H1 (cell line): ENCODE data around the gene KCTD16. TPM values are rescaled to one million over a fixed set of nuclear protein-coding genes. Genes with fewer than 3 reads are reported as not detected.

Source experiments
- CTCF ChIA-PET: fragments of 300-600 bp; sonication (Branson Sonifier 250); formaldehyde crosslinking; loops from one replicate; lab custom pipeline; 2021; ENCODE audit not compliant: partially characterized antibody; lab: Charles Lee
- POLR2A ChIA-PET: fragments of 300-600 bp; sonication (Branson Sonifier 250); formaldehyde crosslinking; loops from one replicate; lab custom pipeline; 2021; ENCODE audit warnings: inconsistent platforms; ENCODE audit not compliant: partially characterized antibody; lab: Charles Lee
- DNase-seq, 2 experiments: peaks; one replicate each; pipeline versions ENCODE4 v3.0.0 to v3.0.0-alpha.2; 2010 to 2022; ENCODE audit warnings: low spot score in 2 of 2, low read depth in 1 of 2, mixed read lengths in 1 of 2
- FAIRE-seq: peaks from 2 replicates; lab custom pipeline; 2011; peaks lifted over from hg19 to GRCh38; lab: Jason Lieb, UNC
- H2AFZ ChIP-seq: 2 replicates; pipeline ENCODE4 v1.8.1; 2012; ENCODE audit warnings: low read length, inconsistent platforms
- H2AK5ac ChIP-seq: 2 replicates; pipeline ENCODE4 v1.6.1; 2013; ENCODE audit warnings: low read depth, low read length
- H2BK120ac ChIP-seq: replicated peaks from 2 replicates; pipeline ENCODE3; 2013; ENCODE audit warnings: low read depth, low read length, inconsistent platforms
- H2BK12ac ChIP-seq: 2 replicates; pipeline ENCODE4 v1.6.1; 2013; ENCODE audit warnings: low read depth, low read length
- H2BK15ac ChIP-seq: 2 replicates; pipeline ENCODE4 v1.6.1; 2013; ENCODE audit warnings: low read length
- H2BK20ac ChIP-seq: 2 replicates; pipeline ENCODE4 v1.6.1; 2013; ENCODE audit warnings: low read length
- H2BK5ac ChIP-seq: 2 replicates; pipeline ENCODE4 v1.6.1; 2013; ENCODE audit warnings: low read depth, low read length
- H3K14ac ChIP-seq: 2 replicates; pipeline ENCODE4 v1.6.1; 2013; ENCODE audit warnings: inconsistent platforms; ENCODE audit not compliant: insufficient read length
- H3K18ac ChIP-seq: 2 replicates; pipeline ENCODE4 v1.6.1; 2013; ENCODE audit warnings: low read length; ENCODE audit errors: extremely low read depth
- H3K23ac ChIP-seq: 2 replicates; pipeline ENCODE4 v1.6.1; 2013; ENCODE audit warnings: inconsistent platforms; ENCODE audit not compliant: insufficient read length
- H3K23me2 ChIP-seq: 2 replicates; pipeline ENCODE4 v1.6.1; 2013; ENCODE audit warnings: low read depth, low read length
- H3K27ac ChIP-seq: 2 replicates; pipeline ENCODE4 v1.6.1; 2011; ENCODE audit warnings: low read depth, low read length, inconsistent platforms
- H3K27me3 ChIP-seq, 4 experiments: replicated peaks in 1 of 4; 1 replicate in 1 of 4; 2 replicates in 3 of 4; pipeline versions ENCODE4 v1.6.1 to v1.8.1; 2011 to 2013; ENCODE audit warnings: low read length in 3 of 4, mild to moderate bottlenecking in 3 of 4, inconsistent platforms in 2 of 4, mixed read lengths in 2 of 4, moderate library complexity in 1 of 4; ENCODE audit not compliant: control insufficient read depth in 3 of 4, insufficient read depth in 3 of 4; ENCODE audit errors: extremely low read depth in 1 of 4
- H3K36me3 ChIP-seq, 4 experiments: 2 replicates each; pipeline versions ENCODE4 v1.6.1 to v1.8.1; 2011 to 2013; ENCODE audit warnings: mild to moderate bottlenecking in 4 of 4, low read length in 3 of 4, moderate library complexity in 2 of 4, control low read depth in 1 of 4, inconsistent platforms in 1 of 4; ENCODE audit not compliant: insufficient read depth in 4 of 4, control insufficient read depth in 2 of 4
- H3K4ac ChIP-seq: replicated peaks from 2 replicates; pipeline ENCODE3; 2013; ENCODE audit warnings: low read length, low read depth, mixed read lengths, inconsistent platforms; ENCODE audit not compliant: insufficient read length
- H3K4me1 ChIP-seq, 4 experiments: replicated peaks in 1 of 4; 1 replicate in 1 of 4; 2 replicates in 3 of 4; pipeline versions ENCODE4 v1.6.1 to v1.8.1; 2011 to 2013; ENCODE audit warnings: low read length in 3 of 4, inconsistent platforms in 2 of 4, mixed read lengths in 1 of 4; ENCODE audit not compliant: insufficient read depth in 4 of 4, control insufficient read depth in 3 of 4
- H3K4me2 ChIP-seq, 2 experiments: 2 replicates each; pipeline versions ENCODE4 v1.6.1 to v1.8.1; 2011 to 2013; ENCODE audit warnings: low read depth in 2 of 2, low read length in 2 of 2, control low read depth in 1 of 2, inconsistent platforms in 1 of 2, mild to moderate bottlenecking in 1 of 2; ENCODE audit not compliant: insufficient read depth in 1 of 2
- H3K4me3 ChIP-seq, 4 experiments: fragments of 200-600, 300-600 bp in 1 of 4; sonication (generic), shearing (Covaris generic), sonication (Bioruptor Twin) in 1 of 4; 2 replicates each; pipeline versions ENCODE4 v1.5.1 to v1.8.1; 2011 to 2016; ENCODE audit warnings: low read length in 4 of 4, low read depth in 3 of 4, control low read depth in 2 of 4, inconsistent platforms in 2 of 4, mild to moderate bottlenecking in 2 of 4, mixed read lengths in 1 of 4, moderate library complexity in 1 of 4; ENCODE audit not compliant: insufficient read depth in 2 of 4; ENCODE audit errors: extremely low read depth in 1 of 4
- H3K56ac ChIP-seq: replicated peaks from 2 replicates; pipeline ENCODE3; 2013; ENCODE audit warnings: low read depth, mild to moderate bottlenecking, mixed read lengths, low read length, inconsistent platforms; ENCODE audit not compliant: insufficient read length
- H3K79me1 ChIP-seq: 2 replicates; pipeline ENCODE4 v1.6.1; 2013; ENCODE audit warnings: low read depth, low read length, control low read depth
- H3K79me2 ChIP-seq, 2 experiments: 2 replicates each; pipeline versions ENCODE4 v1.6.1 to v1.8.1; 2012 to 2013; ENCODE audit warnings: low read length in 2 of 2, mild to moderate bottlenecking in 2 of 2, inconsistent platforms in 1 of 2; ENCODE audit not compliant: insufficient read depth in 2 of 2, control insufficient read depth in 1 of 2
- H3K9ac ChIP-seq, 4 experiments: replicated peaks in 1 of 4; 1 replicate in 1 of 4; 2 replicates in 3 of 4; pipeline versions ENCODE4 v1.6.1 to v1.8.1; 2011 to 2013; ENCODE audit warnings: low read depth in 3 of 4, low read length in 3 of 4, control low read depth in 2 of 4, mild to moderate bottlenecking in 2 of 4, moderate library complexity in 2 of 4, inconsistent platforms in 1 of 4; ENCODE audit errors: extremely low read depth in 1 of 4
- H3K9me3 ChIP-seq, 2 experiments: 2 replicates each; pipeline versions ENCODE4 v1.6.1 to v1.8.1; 2012 to 2013; ENCODE audit warnings: mild to moderate bottlenecking in 2 of 2, moderate library complexity in 2 of 2, control low read depth in 1 of 2, inconsistent platforms in 1 of 2, low read depth in 1 of 2, low read length in 1 of 2, mixed read lengths in 1 of 2; ENCODE audit not compliant: insufficient read depth in 2 of 2
- H4K20me1 ChIP-seq, 2 experiments: replicated peaks in 1 of 2; 2 replicates each; pipeline versions ENCODE3 to v1.8.1; 2011 to 2013; ENCODE audit warnings: inconsistent platforms in 2 of 2, low read length in 2 of 2, mild to moderate bottlenecking in 1 of 2; ENCODE audit not compliant: insufficient read depth in 2 of 2, control insufficient read depth in 1 of 2
- H4K5ac ChIP-seq: 2 replicates; pipeline ENCODE4 v1.6.1; 2013; ENCODE audit warnings: low read length, low read depth, mixed read lengths, inconsistent platforms; ENCODE audit not compliant: insufficient read length
- H4K8ac ChIP-seq: 2 replicates; pipeline ENCODE4 v1.8.0; 2013; ENCODE audit warnings: mild to moderate bottlenecking, moderate library complexity, low read length, inconsistent platforms; ENCODE audit not compliant: insufficient read depth; ENCODE audit errors: extremely low read depth
- H4K91ac ChIP-seq: replicated peaks from 2 replicates; pipeline ENCODE3; 2013; ENCODE audit warnings: low read length, mixed read lengths, inconsistent platforms; ENCODE audit not compliant: insufficient read length
- ATF3 ChIP-seq: IDR thresholded peaks from 2 replicates; pipeline ENCODE4 v1.6.1; 2011; ENCODE audit warnings: low read depth, mild to moderate bottlenecking, low read length; ENCODE audit not compliant: insufficient read depth
- HDAC6 ChIP-seq: IDR thresholded peaks from one replicate; pipeline ENCODE4 v1.7.1; 2012; ENCODE audit warnings: low read depth, mild to moderate bottlenecking, inconsistent platforms, low read length, moderate library complexity
- KDM1A ChIP-seq: fragments of 200-600, 300-600 bp; sonication (generic); IDR thresholded peaks from 2 replicates; pipeline ENCODE4 v1.7.1; 2016; ENCODE audit warnings: mild to moderate bottlenecking, low read length, borderline replicate concordance
- NANOG ChIP-seq: IDR thresholded peaks from 2 replicates; pipeline ENCODE4 v1.6.1; 2011; ENCODE audit warnings: low read length, low read depth, mild to moderate bottlenecking, inconsistent platforms; ENCODE audit not compliant: insufficient read depth, poor library complexity, severe bottlenecking
- POU5F1 ChIP-seq: IDR thresholded peaks from 2 replicates; pipeline ENCODE4 v1.6.1; 2011; ENCODE audit warnings: low read depth, mild to moderate bottlenecking, low read length, moderate library complexity
- RXRA ChIP-seq: IDR thresholded peaks from 2 replicates; pipeline ENCODE4 v1.6.1; 2011; ENCODE audit warnings: low read depth, mild to moderate bottlenecking, low read length, moderate library complexity; ENCODE audit not compliant: insufficient read depth
- SIX5 ChIP-seq: IDR thresholded peaks from 2 replicates; pipeline ENCODE4 v1.6.1; 2011; ENCODE audit warnings: mild to moderate bottlenecking, low read depth, low read length
- SP1 ChIP-seq: IDR thresholded peaks from 2 replicates; pipeline ENCODE4 v1.6.1; 2011; ENCODE audit warnings: low read depth, low read length
- SRF ChIP-seq: IDR thresholded peaks from 2 replicates; pipeline ENCODE4 v1.6.1; 2011; ENCODE audit warnings: mild to moderate bottlenecking, low read depth, low read length, moderate library complexity
- USF2 ChIP-seq: IDR thresholded peaks from 2 replicates; pipeline ENCODE4 v1.6.1; 2011; ENCODE audit warnings: low read length, improper control_type of control experiment
- WGBS, 2 experiments: shearing (Covaris generic) in 1 of 2; methylation state at CpG; one replicate each; pipeline versions ENCODE4 v1.1.6 to v1.1.7; 2013 to 2015; ENCODE audit warnings: low lambda C conversion rate in 2 of 2, mixed read lengths in 2 of 2, inconsistent platforms in 1 of 2, low coverage in 1 of 2, missing lambda C conversion rate in 1 of 2; ENCODE audit not compliant: insufficient replicate concordance in 2 of 2, insufficient coverage in 1 of 2, insufficient read length in 1 of 2; ENCODE audit errors: extremely low coverage in 1 of 2, missing lambda C conversion rate in 1 of 2; 5-methylcytosine and 5-hydroxymethylcytosine counted together
- polyA plus RNA-seq, 7 experiments: library from polyadenylated mRNA; depleted of rRNA in 3 of 7; stranded (reverse) in 5 of 7; unstranded in 2 of 7; fragments of >200 nt in 5 of 7; fragments of 200-250 nt in 2 of 7; gene quantifications; 1 replicate in 5 of 7; 2 replicates in 1 of 7; 4 replicates in 1 of 7; pipeline versions ENCODE4 v1.2.1 to v1.2.3, GENCODE V29; 2011 to 2013; ENCODE audit warnings: missing spikeins in 2 of 7, mixed read lengths in 2 of 7
- total RNA-seq: library from RNA; stranded (reverse); fragmentation: NEBNext Ultra II Directional; extraction: Animal tissue kit (Norgen Biotek cat#: 25700); gene quantifications from 2 replicates; pipeline ENCODE4 v1.2.1, GENCODE V29; 2021

Gene KCTD16
- total and polyA plus RNA-seq, 2 of the 8 experiments (the other 6 are each of a cell fraction or from before 2014, with no cell fraction given), result 0.03 to 0.24 TPM

DNA sequence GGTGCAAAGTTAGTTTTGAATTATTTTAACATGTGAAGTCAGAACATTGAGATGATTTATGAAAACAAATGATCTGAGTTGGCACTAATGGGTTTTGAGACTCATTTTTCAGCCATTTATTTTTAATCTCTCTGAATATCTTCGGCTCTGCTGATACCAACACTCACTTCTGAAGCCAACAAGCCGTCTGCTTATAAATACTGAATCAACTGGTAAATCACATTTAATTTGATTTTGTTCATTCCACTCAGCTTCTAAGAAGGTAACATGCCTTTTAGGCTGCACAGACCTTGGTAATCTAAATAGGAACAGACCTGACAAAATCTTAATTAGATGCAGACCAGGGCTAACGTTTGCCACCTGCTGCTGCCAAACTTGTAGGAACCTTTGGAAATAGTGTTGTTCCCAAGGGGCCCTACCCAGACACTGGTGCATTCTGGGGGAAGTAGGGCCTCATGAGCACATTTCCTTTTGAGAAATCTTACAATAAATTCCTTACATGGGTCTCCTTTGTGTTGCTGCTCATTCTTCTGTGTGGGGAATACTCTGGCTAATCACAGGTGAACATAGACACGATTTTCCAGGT, 182.2 kb downstream of the KCTD16 start:
- no peaks in the 10 kb centered on the region for H3K79me2 ChIP-seq
- POLR2A ChIA-PET, result interaction anchor here (0.9 kb wide), 1 partner anchor 57 kb away, joined by 3 read pairs; no protein-coding TSS in a partner anchor
- H3K9me3 ChIP-seq, result 0 out of 4 replicates have a peak, but pooled peaks cover 0 to 3% of the 10 kb centered on the region in 2 experiments
- no peak overlapping the region for H3K18ac ChIP-seq
- H2AFZ ChIP-seq, result no peak overlapping the region
- no peak overlapping the region for H2BK15ac ChIP-seq
- CTCF ChIA-PET, result interaction anchor here (2.2 kb wide), 1 partner anchor 21 kb away, joined by 9 read pairs; no protein-coding TSS in a partner anchor
- no peaks in the 10 kb centered on the region for H3K79me1 ChIP-seq
- 76% methylated on average over 4 of the region's 4 CpGs; no CpG with 5 or more reads in 1 of the 2 experiments for WGBS, 2 experiments
- no peak overlapping the region for H3K23ac ChIP-seq
- H3K27me3 ChIP-seq, result peaks cover 24 to 33% (median 28%) of the 10 kb centered on the region in 4 experiments
- H3K27ac ChIP-seq, result no peak overlapping the region
- H3K4me3 ChIP-seq, result no peak overlapping the region
- no peak overlapping the region for H3K4ac ChIP-seq
- no peak overlapping the region for H2BK12ac ChIP-seq
- H2BK5ac ChIP-seq, result no peak overlapping the region
- H3K56ac ChIP-seq, result no peak overlapping the region
- DNase-seq, result no peak
- no peak overlapping the region for H2BK20ac ChIP-seq
- no peak overlapping the region for H4K91ac ChIP-seq
- FAIRE-seq, result no peak
- no peaks in the 10 kb centered on the region for H3K36me3 ChIP-seq
- H4K20me1 ChIP-seq, result peaks cover 0 to 3% of the 10 kb centered on the region in 2 experiments
- H4K8ac ChIP-seq, result no peak overlapping the region
- H3K14ac ChIP-seq, result no peak overlapping the region
- no peaks in the 10 kb centered on the region; the same call in 1 of the 2 replicates for H3K23me2 ChIP-seq
- no peak overlapping the region for H4K5ac ChIP-seq
- H3K4me1 ChIP-seq, result peaks cover 3 to 7% (median 5%) of the 10 kb centered on the region in 4 experiments; a peak in 6 of 7 replicates
- H3K4me2 ChIP-seq, result no peak overlapping the region
- H3K9ac ChIP-seq, result no peak overlapping the region; a peak in 1 of 7 replicates
- H2BK120ac ChIP-seq, result no peak overlapping the region
- no peak overlapping the region for H2AK5ac ChIP-seq
- TF ChIP-seq HDAC6 (no peak), KDM1A (no peak), SRF (no peak), ATF3 (no peak), NANOG (no peak), SIX5 (no peak), USF2 (no peak), SP1 (no peak), POU5F1 (no peak), RXRA (no peak)
